SK-N-SH treated with all-trans-retinoic acid at 6 μM for 48 hours (cell line): ENCODE measurements around the gene SDF4.

ENCODE experiments used
- CSDC2 ChIP-seq: fragments of 250-450 bp; sonication (Bioruptor Pico); IDR thresholded peaks from 2 replicates; pipeline ENCODE4 v1.5.0; 2020; ENCODE audit warnings: mild to moderate bottlenecking, moderate library complexity
- GLIS3 ChIP-seq: fragments of 250-450 bp; sonication (Bioruptor Pico); IDR thresholded peaks from 2 replicates; pipeline ENCODE4 v1.5.0; 2020; ENCODE audit warnings: mild to moderate bottlenecking, moderate library complexity
- ZC3H10 ChIP-seq: fragments of 250-450 bp; sonication (Bioruptor Pico); IDR thresholded peaks from 2 replicates; pipeline ENCODE4 v1.5.1; 2021; ENCODE audit warnings: mild to moderate bottlenecking, moderate library complexity
- ZFP30 ChIP-seq: fragments of 450-650 bp; formaldehyde crosslinking; IDR thresholded peaks from 2 replicates; pipeline ENCODE4 v1.5.0; 2022; ENCODE audit warnings: mild to moderate bottlenecking, moderate library complexity
- ZNF70 ChIP-seq: fragments of 450-650 bp; formaldehyde crosslinking; IDR thresholded peaks from 2 replicates; pipeline ENCODE4 v1.5.0; 2020; ENCODE audit warnings: mild to moderate bottlenecking, moderate library complexity
- TF ChIP-seq, protein P1 (sequence below): fragments of 250-450 bp; sonication (Bioruptor Pico); IDR thresholded peaks from 2 replicates; pipeline ENCODE4 v1.5.0; 2020; ENCODE audit warnings: mild to moderate bottlenecking, moderate library complexity
- TF ChIP-seq, protein P2 (sequence below): fragments of 250-450 bp; sonication (Bioruptor Pico); IDR thresholded peaks from 2 replicates; pipeline ENCODE4 v1.5.1; 2020; ENCODE audit warnings: low read depth, mild to moderate bottlenecking, moderate library complexity
- TF ChIP-seq, protein P3 (sequence below): fragments of 250-450 bp; sonication (Bioruptor Pico); IDR thresholded peaks from 2 replicates; pipeline ENCODE4 v1.8.0; 2021; ENCODE audit warnings: low read depth, mild to moderate bottlenecking, moderate library complexity, borderline replicate concordance
- TF ChIP-seq, protein P4 (sequence below): fragments of 250-450 bp; sonication (Bioruptor Pico); IDR thresholded peaks from 2 replicates; pipeline ENCODE4 v1.5.1; 2021; ENCODE audit warnings: mild to moderate bottlenecking, moderate library complexity

DNA sequence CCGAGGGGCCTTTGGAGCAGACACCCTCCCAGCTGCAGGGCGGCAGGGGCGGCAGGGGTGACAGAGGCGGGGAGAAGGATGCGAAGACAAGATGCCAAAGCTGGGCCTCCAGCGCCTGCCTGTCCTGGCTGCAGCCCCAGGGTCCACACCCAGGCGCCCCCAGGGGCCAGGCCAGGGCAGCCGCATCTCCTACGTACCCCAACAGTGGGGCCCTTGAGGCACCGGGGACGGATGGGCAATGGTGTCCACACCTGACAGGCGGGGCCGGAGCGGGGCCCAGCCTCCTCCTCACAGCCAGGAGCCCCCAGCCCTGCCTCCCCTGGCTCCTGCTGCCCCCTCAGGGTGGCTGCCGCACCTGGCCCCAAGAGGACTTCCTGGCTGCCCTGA lies 7.4 kb upstream of the SDF4 start:
- TF ChIP-seq ZC3H10 (CRISPR knock-in tag) (no peak), ZNF70 (CRISPR knock-in tag) (no peak), GLIS3 (no peak), ZFP30 (CRISPR knock-in tag) (no peak), CSDC2 (no peak)
- TF ChIP-seq, protein P1, sequence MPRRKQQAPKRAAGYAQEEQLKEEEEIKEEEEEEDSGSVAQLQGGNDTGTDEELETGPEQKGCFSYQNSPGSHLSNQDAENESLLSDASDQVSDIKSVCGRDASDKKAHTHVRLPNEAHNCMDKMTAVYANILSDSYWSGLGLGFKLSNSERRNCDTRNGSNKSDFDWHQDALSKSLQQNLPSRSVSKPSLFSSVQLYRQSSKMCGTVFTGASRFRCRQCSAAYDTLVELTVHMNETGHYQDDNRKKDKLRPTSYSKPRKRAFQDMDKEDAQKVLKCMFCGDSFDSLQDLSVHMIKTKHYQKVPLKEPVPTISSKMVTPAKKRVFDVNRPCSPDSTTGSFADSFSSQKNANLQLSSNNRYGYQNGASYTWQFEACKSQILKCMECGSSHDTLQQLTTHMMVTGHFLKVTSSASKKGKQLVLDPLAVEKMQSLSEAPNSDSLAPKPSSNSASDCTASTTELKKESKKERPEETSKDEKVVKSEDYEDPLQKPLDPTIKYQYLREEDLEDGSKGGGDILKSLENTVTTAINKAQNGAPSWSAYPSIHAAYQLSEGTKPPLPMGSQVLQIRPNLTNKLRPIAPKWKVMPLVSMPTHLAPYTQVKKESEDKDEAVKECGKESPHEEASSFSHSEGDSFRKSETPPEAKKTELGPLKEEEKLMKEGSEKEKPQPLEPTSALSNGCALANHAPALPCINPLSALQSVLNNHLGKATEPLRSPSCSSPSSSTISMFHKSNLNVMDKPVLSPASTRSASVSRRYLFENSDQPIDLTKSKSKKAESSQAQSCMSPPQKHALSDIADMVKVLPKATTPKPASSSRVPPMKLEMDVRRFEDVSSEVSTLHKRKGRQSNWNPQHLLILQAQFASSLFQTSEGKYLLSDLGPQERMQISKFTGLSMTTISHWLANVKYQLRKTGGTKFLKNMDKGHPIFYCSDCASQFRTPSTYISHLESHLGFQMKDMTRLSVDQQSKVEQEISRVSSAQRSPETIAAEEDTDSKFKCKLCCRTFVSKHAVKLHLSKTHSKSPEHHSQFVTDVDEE, result no peak
- TF ChIP-seq, protein P2, sequence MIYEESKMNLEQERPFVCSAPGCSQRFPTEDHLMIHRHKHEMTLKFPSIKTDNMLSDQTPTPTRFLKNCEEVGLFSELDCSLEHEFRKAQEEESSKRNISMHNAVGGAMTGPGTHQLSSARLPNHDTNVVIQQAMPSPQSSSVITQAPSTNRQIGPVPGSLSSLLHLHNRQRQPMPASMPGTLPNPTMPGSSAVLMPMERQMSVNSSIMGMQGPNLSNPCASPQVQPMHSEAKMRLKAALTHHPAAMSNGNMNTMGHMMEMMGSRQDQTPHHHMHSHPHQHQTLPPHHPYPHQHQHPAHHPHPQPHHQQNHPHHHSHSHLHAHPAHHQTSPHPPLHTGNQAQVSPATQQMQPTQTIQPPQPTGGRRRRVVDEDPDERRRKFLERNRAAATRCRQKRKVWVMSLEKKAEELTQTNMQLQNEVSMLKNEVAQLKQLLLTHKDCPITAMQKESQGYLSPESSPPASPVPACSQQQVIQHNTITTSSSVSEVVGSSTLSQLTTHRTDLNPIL (CRISPR knock-in tag), result no peak
- TF ChIP-seq, protein P3, sequence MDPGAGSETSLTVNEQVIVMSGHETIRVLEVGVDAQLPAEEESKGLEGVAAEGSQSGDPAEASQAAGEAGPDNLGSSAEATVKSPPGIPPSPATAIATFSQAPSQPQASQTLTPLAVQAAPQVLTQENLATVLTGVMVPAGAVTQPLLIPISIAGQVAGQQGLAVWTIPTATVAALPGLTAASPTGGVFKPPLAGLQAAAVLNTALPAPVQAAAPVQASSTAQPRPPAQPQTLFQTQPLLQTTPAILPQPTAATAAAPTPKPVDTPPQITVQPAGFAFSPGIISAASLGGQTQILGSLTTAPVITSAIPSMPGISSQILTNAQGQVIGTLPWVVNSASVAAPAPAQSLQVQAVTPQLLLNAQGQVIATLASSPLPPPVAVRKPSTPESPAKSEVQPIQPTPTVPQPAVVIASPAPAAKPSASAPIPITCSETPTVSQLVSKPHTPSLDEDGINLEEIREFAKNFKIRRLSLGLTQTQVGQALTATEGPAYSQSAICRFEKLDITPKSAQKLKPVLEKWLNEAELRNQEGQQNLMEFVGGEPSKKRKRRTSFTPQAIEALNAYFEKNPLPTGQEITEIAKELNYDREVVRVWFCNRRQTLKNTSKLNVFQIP (CRISPR knock-in tag), result no peak
- TF ChIP-seq, protein P4, sequence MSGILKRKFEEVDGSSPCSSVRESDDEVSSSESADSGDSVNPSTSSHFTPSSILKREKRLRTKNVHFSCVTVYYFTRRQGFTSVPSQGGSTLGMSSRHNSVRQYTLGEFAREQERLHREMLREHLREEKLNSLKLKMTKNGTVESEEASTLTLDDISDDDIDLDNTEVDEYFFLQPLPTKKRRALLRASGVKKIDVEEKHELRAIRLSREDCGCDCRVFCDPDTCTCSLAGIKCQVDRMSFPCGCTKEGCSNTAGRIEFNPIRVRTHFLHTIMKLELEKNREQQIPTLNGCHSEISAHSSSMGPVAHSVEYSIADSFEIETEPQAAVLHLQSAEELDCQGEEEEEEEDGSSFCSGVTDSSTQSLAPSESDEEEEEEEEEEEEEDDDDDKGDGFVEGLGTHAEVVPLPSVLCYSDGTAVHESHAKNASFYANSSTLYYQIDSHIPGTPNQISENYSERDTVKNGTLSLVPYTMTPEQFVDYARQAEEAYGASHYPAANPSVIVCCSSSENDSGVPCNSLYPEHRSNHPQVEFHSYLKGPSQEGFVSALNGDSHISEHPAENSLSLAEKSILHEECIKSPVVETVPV, result no peak
